Activated CD4-positive, alpha-beta T cell treated with anti-CD3 and anti-CD28 coated beads, Interleukin-2, amount 50 U/mL, for 16 hours (primary cell): ENCODE results near the gene CDC42.

Experiments
- DNase-seq: peaks from one replicate; pipeline ENCODE4 v3.0.0-alpha.2; 2020

Gene CDC42

DNA sequence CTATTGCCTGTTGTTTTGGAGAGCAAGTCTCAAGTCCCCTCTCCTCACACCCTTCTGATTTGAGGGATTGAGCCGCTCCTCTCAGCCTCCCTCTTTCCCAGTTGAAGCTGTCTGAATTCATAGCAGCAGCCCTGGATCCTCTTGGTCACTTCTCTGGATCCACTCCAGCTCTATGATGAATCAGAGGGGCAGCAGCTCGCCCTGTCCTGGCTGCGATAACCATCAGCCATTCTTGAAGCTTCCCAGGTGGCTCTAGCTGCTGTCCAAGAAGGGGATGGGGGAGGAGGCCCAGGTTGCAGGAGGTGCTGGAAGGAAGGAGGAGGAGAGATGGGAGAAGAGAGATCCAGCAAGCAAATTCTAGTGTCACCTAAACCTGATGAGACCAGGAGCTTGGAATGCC is 59.1 kb downstream of the CDC42 start:
- no peak for DNase-seq

DNA sequence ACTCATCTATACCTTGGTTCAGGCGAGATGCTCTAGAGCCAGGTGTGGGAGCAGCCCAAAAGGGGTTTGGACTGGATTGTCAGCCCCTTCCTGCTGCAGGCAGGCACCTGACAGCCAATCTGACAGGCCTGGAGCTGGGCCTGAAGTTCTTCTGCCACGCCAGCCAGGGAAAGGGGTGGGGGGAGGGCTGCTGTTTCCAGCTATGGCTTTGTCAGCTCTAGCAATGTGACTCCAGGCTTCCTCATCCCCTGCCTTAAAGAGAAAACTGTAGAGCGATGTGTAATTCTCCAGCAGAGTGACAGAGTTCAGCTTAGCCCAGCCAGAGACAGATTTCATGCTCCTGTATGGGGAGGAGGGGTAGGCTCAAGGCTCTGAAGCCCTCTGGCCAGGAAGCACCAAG is 60.0 kb downstream of the CDC42 start:
- DNase-seq = no peak

DNA sequence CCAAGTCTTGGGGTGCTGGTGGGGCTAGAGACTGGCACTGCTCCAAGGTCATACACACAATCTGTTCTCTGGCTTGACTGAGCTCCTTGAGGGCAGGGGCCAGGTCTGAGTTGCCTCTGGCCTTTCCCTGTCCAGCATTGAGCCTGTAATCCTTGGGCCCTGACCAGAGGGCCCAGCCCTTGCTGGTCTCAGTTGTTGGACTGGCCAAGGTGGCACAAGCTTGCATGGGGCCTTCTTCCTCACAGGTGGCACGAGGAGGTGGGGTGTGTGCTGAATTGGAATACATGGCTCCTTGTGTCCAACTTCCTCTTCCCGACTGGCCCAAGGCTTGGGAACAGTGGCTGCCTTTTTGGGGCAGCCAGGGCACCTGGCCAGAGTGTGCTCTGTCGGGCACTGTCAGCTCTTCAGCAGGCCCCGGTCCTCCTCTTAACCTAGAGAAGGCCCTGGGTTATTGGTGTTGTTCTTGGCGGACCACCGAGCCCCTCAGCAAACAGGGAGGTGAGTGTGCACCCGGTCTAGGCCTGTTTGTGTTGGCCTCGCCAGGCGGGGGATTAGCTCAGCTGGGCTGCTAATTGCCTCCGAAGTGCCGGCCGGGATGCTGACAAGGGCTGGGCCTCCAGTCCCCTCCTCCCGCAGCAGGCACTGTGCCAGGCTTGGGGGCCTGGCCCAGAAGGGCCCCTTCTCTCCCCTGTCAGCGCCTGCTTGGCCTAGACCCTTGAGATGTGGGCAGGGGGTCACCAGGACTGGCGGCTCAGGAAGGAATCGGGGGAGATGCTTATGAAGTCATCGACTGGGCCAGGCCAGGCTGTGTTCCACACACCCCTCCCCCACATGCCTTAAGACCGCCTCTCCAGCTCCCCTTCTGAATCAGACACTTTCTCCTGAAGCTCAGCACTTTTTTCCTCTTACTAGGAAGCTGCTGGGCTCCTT is 61.8 kb downstream of the CDC42 start:
- DNase-seq = no peak

DNA sequence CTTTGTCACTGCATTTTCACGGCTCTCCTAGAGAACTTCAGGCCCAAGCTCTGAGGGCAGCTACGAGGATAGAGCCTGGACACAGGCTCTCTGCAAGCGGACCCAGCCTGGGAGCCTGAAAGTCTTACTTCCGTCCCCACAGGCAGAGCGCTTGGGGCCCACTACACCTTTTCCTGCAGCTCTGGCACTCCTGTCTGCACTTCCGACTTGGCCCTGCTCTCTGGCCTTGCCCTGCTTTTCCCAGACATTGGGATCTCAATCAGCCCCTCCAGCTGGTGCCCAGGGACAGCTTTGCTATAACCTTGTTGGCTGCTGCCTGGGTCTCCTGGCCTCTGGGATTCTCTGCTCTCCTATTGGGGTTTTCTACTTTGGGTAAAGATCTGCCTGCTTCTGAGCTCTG is 62.8 kb downstream of the CDC42 start:
- DNase-seq = no peak

DNA sequence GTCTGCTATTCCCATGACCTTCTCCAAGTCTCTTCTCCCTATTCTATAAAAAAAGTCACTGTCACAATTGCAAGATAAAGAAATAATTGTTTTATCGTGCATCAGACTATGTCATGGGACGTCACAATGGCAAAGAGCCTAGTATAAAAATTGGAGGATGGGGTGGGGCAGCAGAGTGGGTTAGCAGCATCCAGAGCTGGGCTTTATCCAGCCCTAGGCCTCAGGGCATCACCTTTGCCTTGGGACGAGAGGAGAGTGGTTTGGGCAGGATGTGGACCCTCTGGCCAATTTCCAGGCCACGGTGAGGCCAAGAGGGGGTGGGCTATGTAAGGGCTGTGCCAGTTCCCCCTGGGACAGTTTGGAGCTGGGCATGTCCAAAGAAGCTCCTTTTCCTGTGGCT is 64.7 kb downstream of the CDC42 start:
- no peak for DNase-seq

DNA sequence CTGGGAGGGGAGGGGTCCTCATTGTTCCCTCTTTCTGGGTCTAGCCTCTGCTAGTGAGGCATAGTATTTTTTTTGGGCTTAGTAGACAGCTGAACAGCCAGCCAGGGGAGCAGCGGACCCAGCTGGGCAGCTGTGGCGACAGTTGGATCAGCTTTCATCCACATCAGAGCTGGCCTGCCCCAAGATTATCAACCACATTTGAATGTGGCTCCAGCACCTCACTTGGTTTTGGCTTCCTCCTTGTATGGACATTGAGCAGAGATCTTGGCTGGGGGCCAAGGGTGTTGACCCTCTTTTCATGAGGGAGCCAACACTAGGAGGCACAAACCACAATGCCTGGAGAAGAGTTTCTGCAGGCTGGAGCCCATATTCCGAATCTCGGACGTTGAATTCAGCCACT is 65.3 kb downstream of the CDC42 start:
- no peak for DNase-seq

DNA sequence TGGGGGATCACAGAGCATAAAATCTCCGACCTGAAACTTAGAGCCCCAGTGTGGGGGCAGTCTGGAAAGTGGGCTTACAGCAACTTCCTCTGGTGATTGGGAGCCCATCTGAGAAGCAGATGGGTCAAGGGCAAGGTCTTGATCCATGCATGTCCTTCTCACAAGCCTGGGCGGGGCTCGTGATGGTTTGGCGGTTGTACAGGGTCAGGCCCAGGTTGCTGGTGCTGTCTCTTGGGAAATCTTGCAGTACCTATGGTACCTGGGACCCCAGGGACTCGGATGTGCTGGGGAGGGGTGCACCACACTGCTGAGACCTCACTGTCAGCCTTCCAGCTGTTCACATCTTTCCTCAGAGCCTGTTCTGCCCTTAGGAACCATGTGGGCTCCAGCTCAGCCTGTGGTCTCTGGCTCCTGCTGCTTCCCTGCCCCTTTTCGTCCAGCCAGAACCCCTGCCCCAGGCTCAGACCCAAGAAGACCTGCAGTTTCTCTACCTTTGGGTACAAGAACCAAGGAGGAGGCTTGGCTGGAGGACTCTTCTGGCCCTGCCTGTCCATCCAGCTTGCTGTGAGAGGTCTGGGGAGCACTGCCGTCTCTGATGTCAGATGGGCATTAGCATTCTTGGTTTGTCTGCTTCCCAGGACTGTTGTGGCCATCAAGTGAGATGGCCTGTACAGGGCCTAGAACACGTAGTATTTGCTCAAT is 65.9 kb downstream of the CDC42 start:
- no peak for DNase-seq

DNA sequence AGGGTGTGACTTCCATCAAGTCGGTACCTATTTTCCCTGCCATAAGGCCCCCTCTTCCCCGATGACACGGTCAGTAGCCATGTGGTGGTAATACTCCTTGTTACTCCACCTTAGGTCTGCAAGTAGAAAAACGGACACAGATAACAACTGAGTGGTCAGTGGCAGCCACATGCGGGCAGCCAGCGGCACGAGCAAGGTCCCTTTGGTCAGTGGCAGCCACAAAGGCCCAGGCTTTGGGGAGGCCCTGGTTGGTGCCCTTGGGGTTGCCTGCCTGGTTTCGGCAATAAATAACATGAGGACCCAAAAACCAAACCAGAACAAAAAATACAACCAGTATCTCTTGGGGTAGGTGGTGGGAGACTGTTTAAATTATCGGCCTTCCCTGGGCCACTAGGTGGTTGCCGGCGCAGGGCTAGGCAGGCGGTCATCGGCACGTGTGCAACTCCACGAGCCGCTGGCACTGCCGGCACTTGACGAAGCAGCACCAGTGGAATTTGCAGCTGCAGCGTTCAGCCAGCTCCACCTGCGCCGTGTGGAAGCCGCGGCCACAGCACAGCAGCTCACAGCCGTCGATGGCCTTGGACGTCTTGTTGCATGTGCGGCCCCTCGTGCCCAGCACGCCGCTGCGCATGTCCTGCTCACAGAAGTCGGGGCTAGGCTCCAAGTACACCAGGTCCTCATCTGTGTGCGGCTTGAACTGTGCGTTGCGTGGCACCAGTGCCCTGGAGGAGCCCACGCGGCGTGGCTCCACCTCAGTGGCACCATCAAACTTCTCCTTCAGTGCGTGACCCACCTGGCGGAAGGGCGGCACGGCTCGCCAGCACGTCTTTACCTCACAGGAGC is 67.3 kb downstream of the CDC42 start:
- no peak for DNase-seq

DNA sequence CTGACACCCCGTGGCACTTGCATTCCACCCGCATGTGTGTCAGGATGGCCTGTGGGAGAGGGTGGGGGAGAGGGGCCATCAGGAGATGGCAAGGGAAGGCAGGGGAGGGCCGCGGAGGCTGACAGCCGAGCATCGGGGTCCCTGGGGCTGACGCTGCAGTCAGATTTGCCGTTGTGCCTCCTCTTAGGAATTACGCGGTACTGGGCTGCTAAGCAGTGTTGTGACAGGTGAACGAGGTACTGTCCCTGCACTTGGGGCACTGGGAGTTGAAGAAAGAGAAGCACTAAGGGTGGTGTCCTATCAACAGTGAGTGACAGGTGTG is 67.9 kb downstream of the CDC42 start:
- DNase-seq = no peak

DNA sequence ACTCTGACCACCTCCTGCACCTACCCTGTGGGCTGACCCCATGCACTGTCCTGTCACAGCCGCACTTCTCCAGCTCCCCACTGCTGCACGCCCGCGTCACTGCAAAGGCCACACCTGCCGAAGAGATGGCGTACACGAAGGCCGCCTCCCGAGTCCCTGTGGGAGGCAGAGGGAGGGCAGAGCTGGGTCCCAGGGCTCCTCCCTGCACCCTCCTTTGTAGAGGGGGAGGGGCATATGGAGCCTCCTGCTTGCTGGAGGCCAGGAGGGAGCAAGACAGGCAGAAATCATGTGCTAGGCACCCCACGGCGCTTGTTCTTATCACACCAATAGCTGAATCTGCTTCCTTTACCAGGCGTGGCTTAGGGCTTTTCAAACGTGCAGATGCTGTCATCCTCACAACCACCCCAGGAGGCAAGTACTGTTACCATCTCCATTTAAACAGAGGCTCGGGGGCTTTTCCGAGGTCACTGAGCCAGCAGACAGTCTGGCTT is 69.0 kb downstream of the CDC42 start:
- no peak for DNase-seq

DNA sequence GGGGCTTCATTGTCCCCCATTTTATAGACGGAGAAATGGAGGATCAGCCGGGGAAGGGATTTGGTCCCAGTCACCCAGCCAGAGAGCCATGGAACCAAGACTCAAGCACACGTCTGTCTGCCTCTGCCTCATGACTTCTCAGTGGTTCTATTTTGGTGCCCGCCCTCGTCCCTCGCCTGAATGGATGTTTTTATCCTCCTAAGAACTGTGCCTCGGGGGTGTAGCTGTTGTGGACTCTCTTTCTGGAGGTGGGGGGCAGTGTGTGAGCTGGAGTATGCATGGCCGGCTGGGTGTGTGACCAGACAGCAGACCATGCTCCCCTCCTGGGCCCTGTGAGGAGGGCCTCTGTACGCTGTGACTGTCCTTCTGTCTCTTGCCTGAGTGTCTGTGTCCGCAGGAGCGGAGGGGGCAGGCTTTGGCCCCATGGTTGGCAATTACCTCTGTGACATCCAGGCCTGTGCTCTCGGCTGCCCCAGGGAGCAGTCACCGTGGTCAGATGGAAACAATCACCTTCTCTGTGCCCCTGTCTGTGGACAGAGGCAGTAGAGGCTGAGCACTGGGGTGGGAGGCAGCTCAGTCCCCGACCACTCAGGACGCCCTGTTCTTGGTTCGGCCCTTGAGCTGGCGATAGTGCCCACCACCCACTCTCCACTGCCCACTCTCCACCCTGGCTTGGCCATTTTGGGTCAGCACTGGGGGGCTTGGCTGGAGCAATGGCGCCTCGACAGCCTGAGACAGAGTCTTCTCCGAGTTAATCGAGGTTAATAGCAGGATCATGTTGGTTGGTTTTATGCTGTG is 70.0 kb downstream of the CDC42 start:
- DNase-seq = no peak

DNA sequence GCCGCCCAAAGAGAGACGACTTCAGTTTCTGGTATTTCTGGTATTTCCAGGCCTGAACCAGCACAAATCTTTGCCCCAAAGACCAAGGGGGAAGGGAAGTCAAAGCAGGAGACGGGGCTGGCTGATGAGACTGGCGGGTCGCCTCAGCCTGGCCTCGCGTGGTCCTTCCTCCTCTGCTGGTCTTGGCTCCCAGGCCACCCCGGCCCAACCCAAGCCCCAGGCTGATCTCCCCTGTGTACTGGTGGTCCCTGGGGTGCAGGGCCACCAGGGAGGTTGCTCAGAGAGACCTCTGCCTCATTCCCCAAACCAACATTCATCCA is 70.5 kb downstream of the CDC42 start:
- DNase-seq = no peak

DNA sequence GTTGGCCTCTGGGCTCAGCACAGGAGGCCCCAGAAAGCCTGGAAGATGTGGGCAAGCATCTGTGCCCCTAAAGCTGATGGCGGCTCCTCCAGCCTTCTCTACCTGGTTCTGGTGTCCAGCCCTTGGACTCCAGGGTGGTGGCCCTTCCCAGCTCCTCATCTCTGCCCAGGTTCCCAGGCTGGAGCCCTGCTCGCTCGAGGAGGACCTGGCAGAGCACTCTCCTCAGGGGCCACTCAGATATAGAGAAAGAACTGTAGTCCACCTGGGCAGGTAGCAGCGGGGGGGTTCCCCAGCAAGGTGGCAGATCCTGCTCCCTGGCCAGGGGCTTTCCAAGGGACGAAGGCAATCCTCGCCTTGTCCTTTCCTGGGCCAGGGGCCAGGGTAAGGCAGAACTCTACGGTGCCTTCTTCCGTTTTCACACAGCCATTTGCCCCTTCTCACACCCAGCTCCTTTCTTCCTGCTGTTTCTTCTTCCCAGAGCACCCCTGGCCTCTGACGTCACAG is 71.4 kb downstream of the CDC42 start:
- no peak for DNase-seq

DNA sequence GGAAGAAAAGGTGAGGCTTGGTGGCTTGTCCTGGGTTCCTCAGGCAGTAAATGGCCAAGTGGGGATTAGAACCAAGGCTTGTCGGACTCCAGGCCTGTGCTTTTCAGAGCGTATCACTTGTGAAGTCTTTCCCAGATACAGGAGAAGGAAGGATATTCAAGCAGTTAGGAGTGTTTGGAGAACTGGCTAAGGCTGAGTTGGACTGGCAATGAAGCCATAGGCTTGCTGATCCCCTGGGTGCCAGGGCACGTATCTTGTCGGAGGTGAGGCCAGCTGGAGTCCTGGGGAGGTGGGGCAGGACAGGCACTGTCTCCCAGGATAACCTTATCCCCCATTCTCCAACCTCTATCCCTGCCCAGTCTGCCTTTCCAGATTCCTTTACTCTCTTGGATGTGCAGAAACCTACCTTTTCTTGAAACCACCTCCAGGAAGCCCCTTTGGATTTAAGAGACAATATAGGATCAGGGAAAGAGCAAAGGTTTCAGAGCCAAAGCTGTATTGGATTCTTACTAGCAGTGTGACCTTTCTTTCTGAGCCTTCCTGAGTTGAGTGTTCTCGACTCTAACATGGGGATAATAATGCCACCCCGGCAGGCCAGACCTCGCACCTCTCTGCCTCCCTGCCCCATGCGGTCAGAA is 72.2 kb downstream of the CDC42 start:
- no peak for DNase-seq

DNA sequence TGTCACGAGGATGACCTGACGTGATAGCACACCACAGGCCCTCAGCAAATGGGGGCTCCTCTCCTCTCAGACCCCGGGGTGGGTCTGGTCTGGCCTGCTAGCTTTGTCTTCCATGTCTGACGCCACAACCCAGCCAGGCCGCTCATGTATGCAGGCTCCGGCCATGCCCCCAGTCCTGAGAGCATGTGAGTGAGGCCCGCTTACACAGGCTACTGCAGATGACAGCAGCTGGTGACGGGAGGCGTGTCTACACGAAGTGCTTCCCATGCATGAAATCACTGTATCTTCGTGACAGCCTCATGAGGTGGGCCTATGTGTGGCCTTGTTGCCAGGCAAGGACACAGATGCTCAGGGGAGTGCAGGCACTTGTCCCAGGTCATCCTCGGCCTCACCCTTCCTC is 74.0 kb downstream of the CDC42 start:
- no peak for DNase-seq

DNA sequence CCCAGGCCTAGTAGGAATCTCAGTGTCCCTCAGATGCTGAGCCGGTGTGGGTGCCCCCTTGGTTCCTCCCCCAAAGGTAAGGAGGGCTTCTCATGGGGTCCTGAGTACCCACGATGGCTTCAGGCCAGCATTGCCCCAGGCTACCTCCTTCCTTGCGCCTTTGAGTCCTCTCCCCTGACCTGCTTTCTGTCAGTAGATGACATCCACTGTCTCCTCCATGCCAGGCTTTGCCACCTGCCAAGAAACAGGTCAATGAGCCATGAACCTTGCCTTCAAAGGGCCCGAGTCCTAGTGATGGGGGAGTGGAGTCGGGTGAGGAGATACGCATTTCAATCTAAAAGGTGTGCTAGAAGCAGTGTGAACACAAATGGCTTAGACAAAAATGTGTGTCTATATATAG is 74.7 kb downstream of the CDC42 start:
- no peak for DNase-seq

DNA sequence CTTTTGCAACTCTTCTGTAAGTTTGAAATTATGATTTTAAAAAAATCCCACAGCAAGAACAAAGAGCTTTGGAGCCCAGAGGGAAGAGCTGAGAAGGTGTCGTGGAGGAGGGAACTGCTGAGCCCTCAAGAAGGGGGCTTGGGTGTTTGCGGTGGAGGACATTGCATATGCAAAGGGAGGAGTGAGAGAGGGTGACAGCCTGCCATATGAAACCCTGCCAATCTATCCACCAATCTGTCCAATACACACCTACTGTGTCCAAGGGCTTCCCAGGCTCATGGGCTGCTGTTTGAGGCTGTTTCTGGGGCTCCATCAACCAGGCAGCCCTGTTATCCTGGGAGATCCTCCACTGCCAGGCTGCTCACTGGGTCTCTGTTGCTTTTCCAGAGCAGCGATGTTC is 75.2 kb downstream of the CDC42 start:
- no peak for DNase-seq

DNA sequence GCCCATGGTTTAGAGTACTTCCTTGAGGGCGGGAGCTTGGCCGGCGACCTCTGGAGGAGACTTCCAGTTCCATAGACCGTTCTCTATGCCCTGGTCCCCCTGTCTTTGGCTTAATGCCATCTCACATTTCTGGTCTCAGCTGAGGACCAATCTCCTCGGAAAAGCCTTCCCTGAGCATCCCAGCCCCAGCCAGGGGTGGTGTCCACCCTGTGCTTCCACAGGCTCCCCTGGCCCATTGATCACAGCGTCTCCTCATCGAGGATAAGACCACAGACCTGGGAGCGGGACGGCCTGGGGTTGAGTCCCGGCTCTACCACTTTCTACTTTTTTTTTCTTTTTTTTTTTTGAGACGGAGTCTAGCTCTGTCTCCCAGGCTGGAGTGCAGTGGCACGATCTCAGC is 75.9 kb downstream of the CDC42 start:
- DNase-seq = no peak

DNA sequence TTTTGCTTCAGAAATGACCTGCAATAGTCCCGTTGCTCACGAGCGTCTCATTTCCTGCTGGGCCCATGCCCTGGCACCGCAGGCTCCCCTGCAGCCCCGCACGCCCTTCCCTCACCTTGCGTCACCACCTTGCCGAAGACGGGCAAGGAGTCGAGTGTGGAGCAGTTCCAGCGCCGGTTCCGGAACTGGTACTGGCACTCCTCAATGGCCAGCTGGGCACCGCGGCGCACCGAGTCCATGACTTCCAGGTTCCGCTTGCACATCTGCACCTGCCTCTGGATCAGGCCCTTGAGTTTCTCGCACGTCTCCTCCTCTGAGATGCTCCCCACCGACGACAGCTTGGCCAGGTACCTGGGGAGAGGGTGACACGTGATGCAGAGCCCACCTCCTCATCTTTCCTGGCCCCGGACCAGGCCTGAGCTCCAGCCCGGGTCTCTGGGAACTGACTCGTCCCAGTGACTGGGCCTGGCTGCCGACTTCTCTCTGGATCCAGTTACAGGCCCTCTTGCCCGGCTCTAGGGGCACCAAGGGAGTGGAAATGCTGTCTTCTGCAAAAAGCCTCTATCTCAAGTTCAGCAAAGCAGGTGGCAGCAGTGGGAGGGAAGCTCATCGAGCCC is 77.1 kb downstream of the CDC42 start:
- no peak for DNase-seq

DNA sequence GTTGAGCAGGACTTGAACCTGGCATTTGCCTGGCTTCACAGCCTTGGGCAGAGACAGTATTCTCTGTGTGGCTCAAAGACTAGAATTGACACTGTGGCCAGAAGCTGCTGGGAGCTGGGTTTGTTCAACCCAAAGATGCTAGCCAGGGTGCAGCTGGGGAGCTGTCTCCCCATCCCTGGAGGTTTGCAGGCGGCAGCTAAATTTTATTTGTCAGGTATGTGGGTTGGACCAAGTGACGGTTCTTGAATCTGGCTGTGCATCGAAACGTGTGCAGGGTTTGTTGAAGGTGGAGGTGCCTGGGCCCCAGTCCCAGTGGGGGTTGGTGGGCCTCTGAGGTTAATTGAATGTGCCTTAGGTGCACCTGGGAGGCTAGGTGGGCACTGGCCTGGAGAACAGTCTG is 78.6 kb downstream of the CDC42 start:
- DNase-seq = no peak

DNA sequence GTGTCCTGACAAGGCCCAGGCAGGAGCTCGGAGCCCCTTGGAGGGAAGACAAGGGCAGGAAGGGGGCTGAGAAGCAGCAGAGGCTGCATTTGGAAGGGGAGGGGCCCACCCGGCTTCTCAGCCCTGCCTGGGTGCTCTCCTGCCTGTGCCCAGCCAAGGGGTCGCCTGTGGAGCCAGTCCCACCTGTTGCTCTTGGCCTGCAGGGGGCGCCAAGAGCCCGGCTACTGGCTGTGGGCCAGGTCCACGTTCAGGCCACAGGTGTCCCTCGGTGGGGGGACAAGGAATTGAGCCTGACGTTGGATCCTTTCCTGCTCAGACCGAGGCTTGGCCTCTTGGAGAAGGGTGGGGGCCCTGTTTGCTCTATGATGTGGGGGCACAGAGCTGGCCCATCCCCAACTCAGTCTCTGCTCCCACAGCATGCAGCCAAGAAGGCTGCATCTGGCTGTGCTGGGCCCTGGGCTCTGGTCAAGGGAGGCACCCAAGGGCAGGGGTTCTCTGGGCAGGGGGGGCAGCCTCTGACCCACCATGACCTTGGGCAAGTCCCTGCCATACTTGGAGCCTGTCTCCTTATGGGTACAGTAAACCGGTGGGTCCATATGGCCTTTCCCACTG is 79.5 kb downstream of the CDC42 start:
- peak; percentile 57 for DNase-seq
